SK-N-SH (cell line): ENCODE results near the gene CDKL2. TPM values are rescaled to one million over a fixed set of nuclear protein-coding genes. Genes with fewer than 3 reads are reported as not detected.

Experiments used
- CTCF ChIA-PET: fragments of 300-600, 350-600 bp; formaldehyde crosslinking; extraction: SDS; loops from one replicate; lab custom pipeline; 2021; lab: Yijun Ruan, JAX
- POLR2A ChIA-PET: fragments of 350-600 bp; sonication (Branson Sonifier 250); formaldehyde crosslinking; extraction: SDS; loops from one replicate; lab custom pipeline; 2020; ENCODE audit warnings: antibody characterized with exemption, inconsistent platforms; lab: Yijun Ruan, JAX
- DNase-seq: peaks from one replicate; pipeline ENCODE4 v3.0.0; 2012
- H2AFZ ChIP-seq: fragments of 200-600 bp; sonication (generic); 2 replicates; pipeline ENCODE4 v1.8.1; 2016; ENCODE audit warnings: antibody characterized with exemption, mild to moderate bottlenecking, low read depth
- H3F3A ChIP-seq: fragments of 200-600 bp; sonication (generic); replicated peaks from 2 replicates; pipeline ENCODE3; 2016; ENCODE audit warnings: antibody characterized with exemption, mild to moderate bottlenecking; ENCODE audit not compliant: insufficient read depth
- H3K27ac ChIP-seq, 2 experiments: fragments of 200-500 bp in 1 of 2; fragments of 200-600 bp in 1 of 2; sonication (Bioruptor generic) in 1 of 2; sonication (generic), shearing (Covaris generic) in 1 of 2; 2 replicates each; pipeline versions ENCODE4 v1.5.1 to v1.6.1; 2014 to 2016; ENCODE audit warnings: low read depth in 2 of 2, inconsistent platforms in 1 of 2, low read length in 1 of 2, mild to moderate bottlenecking in 1 of 2, mixed read lengths in 1 of 2
- H3K27me3 ChIP-seq: fragments of 200-600 bp; sonication (generic), shearing (Covaris generic); 2 replicates; pipeline ENCODE4 v1.6.1; 2016; ENCODE audit warnings: mixed run types; ENCODE audit not compliant: insufficient read depth
- H3K36me3 ChIP-seq, 2 experiments: fragments of 200-500 bp in 1 of 2; fragments of 200-600 bp in 1 of 2; sonication (Bioruptor generic) in 1 of 2; sonication (generic) in 1 of 2; replicated peaks in 1 of 2; 2 replicates each; pipeline versions ENCODE3 to v1.5.1; 2014 to 2016; ENCODE audit warnings: low read length in 1 of 2, mild to moderate bottlenecking in 1 of 2; ENCODE audit not compliant: insufficient read depth in 2 of 2, control insufficient read depth in 1 of 2
- H3K4me1 ChIP-seq, 2 experiments: fragments of 200-500 bp in 1 of 2; fragments of 200-600 bp in 1 of 2; sonication (Bioruptor generic) in 1 of 2; sonication (generic), shearing (Covaris generic) in 1 of 2; 2 replicates each; pipeline versions ENCODE4 v1.5.1 to v1.6.1; 2014 to 2016; ENCODE audit warnings: low read depth in 1 of 2, low read length in 1 of 2, mixed run types in 1 of 2; ENCODE audit not compliant: insufficient read depth in 2 of 2, control insufficient read depth in 1 of 2
- H3K4me2 ChIP-seq: fragments of 200-600 bp; sonication (generic), shearing (Covaris generic); 2 replicates; pipeline ENCODE4 v1.6.1; 2017; ENCODE audit warnings: mixed run types
- H3K4me3 ChIP-seq, 2 experiments: fragments of 200-500 bp in 1 of 2; fragments of 200-600 bp in 1 of 2; sonication (Bioruptor generic) in 1 of 2; sonication (generic), shearing (Covaris generic) in 1 of 2; 2 replicates each; pipeline versions ENCODE4 v1.5.1 to v1.8.1; 2014 to 2016; ENCODE audit warnings: low read depth in 2 of 2, inconsistent platforms in 1 of 2, low read length in 1 of 2, mild to moderate bottlenecking in 1 of 2, mixed read lengths in 1 of 2, moderate library complexity in 1 of 2
- H3K79me2 ChIP-seq: fragments of 200-600 bp; sonication (generic); 2 replicates; pipeline ENCODE4 v1.8.1; 2017; ENCODE audit warnings: mild to moderate bottlenecking; ENCODE audit not compliant: insufficient read depth
- H3K9ac ChIP-seq: fragments of 200-600 bp; sonication (generic); 2 replicates; pipeline ENCODE4 v1.6.1; 2017; ENCODE audit warnings: mixed run types
- H3K9me2 ChIP-seq: fragments of 200-600 bp; sonication (generic); 2 replicates; pipeline ENCODE4 v1.6.1; 2017; ENCODE audit warnings: mixed run types
- H3K9me3 ChIP-seq: fragments of 200-600 bp; sonication (generic); 2 replicates; pipeline ENCODE4 v1.6.1; 2017; ENCODE audit warnings: mixed run types, mild to moderate bottlenecking, moderate library complexity
- H4K20me1 ChIP-seq: fragments of 200-600 bp; sonication (generic); 2 replicates; pipeline ENCODE4 v1.6.1; 2017; ENCODE audit warnings: mild to moderate bottlenecking, mixed run types; ENCODE audit not compliant: insufficient read depth
- CHD2 ChIP-seq: fragments of 150-350 bp; IDR thresholded peaks from 2 replicates; pipeline ENCODE4 v1.6.1; 2018; ENCODE audit warnings: low read length; ENCODE audit not compliant: partially characterized antibody
- ELF1 ChIP-seq: IDR thresholded peaks from 2 replicates; pipeline ENCODE4 v1.4.0; 2012
- EP300 ChIP-seq, 2 experiments: IDR thresholded peaks; 2 replicates each; pipeline versions ENCODE4 v1.4.0 to v1.6.1; 2012; ENCODE audit warnings: borderline replicate concordance in 1 of 2, low read depth in 1 of 2, low read length in 1 of 2
- FOXJ3 ChIP-seq: sonication (generic); formaldehyde crosslinking; IDR thresholded peaks from 2 replicates; pipeline ENCODE4 v1.5.1; 2020; ENCODE audit warnings: mild to moderate bottlenecking, missing genetic modification reagents
- GABPA ChIP-seq: IDR thresholded peaks from 2 replicates; pipeline ENCODE4 v1.4.0; 2012; ENCODE audit warnings: low read depth, mild to moderate bottlenecking
- GATA2 ChIP-seq: sonication (generic); formaldehyde crosslinking; IDR thresholded peaks from 2 replicates; pipeline ENCODE4 v1.5.0; 2020; ENCODE audit warnings: mild to moderate bottlenecking, missing genetic modification reagents
- NFIC ChIP-seq: IDR thresholded peaks from 2 replicates; pipeline ENCODE4 v1.4.0; 2012; ENCODE audit warnings: borderline replicate concordance
- POLR2AphosphoS5 ChIP-seq: IDR thresholded peaks from 2 replicates; pipeline ENCODE4 v1.6.1; 2012; ENCODE audit warnings: low read depth, low read length
- RAD21 ChIP-seq: IDR thresholded peaks from 2 replicates; pipeline ENCODE4 v1.6.1; 2012; ENCODE audit warnings: mild to moderate bottlenecking, low read length
- RCOR1 ChIP-seq: fragments of 150-350 bp; IDR thresholded peaks from 2 replicates; pipeline ENCODE4 v1.6.1; 2017; ENCODE audit warnings: antibody characterized with exemption, low read length
- RFX5 ChIP-seq: IDR thresholded peaks from 2 replicates; pipeline ENCODE4 v1.6.1; 2012; ENCODE audit warnings: mild to moderate bottlenecking, improper control_type of control experiment, low read length
- YY1 ChIP-seq: IDR thresholded peaks from 2 replicates; pipeline ENCODE4 v1.4.0; 2012; ENCODE audit warnings: low read depth, mild to moderate bottlenecking
- WGBS: methylation state at CpG from one replicate; pipeline ENCODE4 v1.1.6; 2017; ENCODE audit warnings: low lambda C conversion rate; 5-methylcytosine and 5-hydroxymethylcytosine counted together
- polyA plus RNA-seq, 3 experiments: library from polyadenylated mRNA; depleted of rRNA; stranded (reverse); fragments of >200 nt; gene quantifications; 2 replicates each; pipeline ENCODE4 v1.2.3, GENCODE V29; 2012
- TF ChIP-seq, protein P1 (sequence below): IDR thresholded peaks from 2 replicates; pipeline ENCODE4 v1.4.0; 2012; ENCODE audit warnings: low read depth
- TF ChIP-seq, protein P2 (sequence below): fragments of 150-350 bp; IDR thresholded peaks from 2 replicates; pipeline ENCODE4 v1.6.1; 2016; ENCODE audit warnings: mild to moderate bottlenecking, low read depth, low read length
- TF ChIP-seq, protein P3 (sequence below): IDR thresholded peaks from 2 replicates; pipeline ENCODE4 v1.6.1; 2012; ENCODE audit warnings: mild to moderate bottlenecking, low read depth, low read length, moderate library complexity
- TF ChIP-seq, protein P4 (sequence below): IDR thresholded peaks from 2 replicates; pipeline ENCODE4 v1.4.0; 2012; ENCODE audit warnings: low read depth, borderline replicate concordance

Gene CDKL2
- polyA plus RNA-seq, 1 of the 3 experiments (the other 2 are of a cell fraction): 0.41 TPM

DNA sequence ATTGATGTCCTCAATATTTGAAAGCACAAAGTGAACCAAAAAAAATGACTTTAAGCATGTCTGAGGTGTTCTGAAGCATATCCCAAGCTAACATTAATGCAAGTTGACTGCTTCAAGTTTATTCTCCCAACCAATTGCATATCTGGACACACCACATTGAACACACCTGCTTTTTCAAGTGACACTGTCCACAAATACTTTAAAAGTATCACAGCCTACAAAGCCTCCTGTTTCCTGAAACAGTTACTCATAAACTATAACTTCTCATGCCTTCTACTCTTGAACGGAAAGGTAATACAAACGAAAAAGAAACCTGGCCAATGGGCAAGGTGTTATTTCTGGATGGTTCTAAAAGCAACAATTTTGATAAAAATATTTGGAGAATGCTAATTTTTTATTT, 1.1 kb downstream of the CDKL2 start:
- Histone ChIP-seq H3K36me3 (no peaks in the 10 kb centered on the region), H3K79me2 (no peaks in the 10 kb centered on the region), H3K9me2 (no peaks in the 10 kb centered on the region), H3K9ac (no peak overlapping the region), H3K4me2 (peak overlapping the region; percentile 91; the same call in 1 of the 2 replicates), H2AFZ (no peak overlapping the region), H3K27me3 (no peaks in the 10 kb centered on the region), H3F3A (peaks cover 11% of the 10 kb centered on the region), H3K9me3 (no peaks in the 10 kb centered on the region), H3K4me3 (no peak overlapping the region), H3K27ac (no peak overlapping the region), H4K20me1 (no peaks in the 10 kb centered on the region), H3K4me1 (peaks cover 0 to 5% of the 10 kb centered on the region in 2 experiments; a peak in 1 of 4 replicates)
- no peak for DNase-seq
- WGBS: 80% methylated on average over 2 of the region's 2 CpGs
- TF ChIP-seq, protein P1, sequence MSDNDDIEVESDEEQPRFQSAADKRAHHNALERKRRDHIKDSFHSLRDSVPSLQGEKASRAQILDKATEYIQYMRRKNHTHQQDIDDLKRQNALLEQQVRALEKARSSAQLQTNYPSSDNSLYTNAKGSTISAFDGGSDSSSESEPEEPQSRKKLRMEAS: no peak
- TF ChIP-seq NFIC: no peak
- TF ChIP-seq GABPA: no peak
- no peak for TF ChIP-seq RFX5
- TF ChIP-seq RCOR1: no peak
- no peak for TF ChIP-seq FOXJ3 (CRISPR knock-in tag)
- TF ChIP-seq, protein P2, sequence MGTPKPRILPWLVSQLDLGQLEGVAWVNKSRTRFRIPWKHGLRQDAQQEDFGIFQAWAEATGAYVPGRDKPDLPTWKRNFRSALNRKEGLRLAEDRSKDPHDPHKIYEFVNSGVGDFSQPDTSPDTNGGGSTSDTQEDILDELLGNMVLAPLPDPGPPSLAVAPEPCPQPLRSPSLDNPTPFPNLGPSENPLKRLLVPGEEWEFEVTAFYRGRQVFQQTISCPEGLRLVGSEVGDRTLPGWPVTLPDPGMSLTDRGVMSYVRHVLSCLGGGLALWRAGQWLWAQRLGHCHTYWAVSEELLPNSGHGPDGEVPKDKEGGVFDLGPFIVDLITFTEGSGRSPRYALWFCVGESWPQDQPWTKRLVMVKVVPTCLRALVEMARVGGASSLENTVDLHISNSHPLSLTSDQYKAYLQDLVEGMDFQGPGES: no peak
- TF ChIP-seq ELF1: no peak
- no peak for TF ChIP-seq CHD2
- no peak for TF ChIP-seq POLR2AphosphoS5
- TF ChIP-seq, protein P3, sequence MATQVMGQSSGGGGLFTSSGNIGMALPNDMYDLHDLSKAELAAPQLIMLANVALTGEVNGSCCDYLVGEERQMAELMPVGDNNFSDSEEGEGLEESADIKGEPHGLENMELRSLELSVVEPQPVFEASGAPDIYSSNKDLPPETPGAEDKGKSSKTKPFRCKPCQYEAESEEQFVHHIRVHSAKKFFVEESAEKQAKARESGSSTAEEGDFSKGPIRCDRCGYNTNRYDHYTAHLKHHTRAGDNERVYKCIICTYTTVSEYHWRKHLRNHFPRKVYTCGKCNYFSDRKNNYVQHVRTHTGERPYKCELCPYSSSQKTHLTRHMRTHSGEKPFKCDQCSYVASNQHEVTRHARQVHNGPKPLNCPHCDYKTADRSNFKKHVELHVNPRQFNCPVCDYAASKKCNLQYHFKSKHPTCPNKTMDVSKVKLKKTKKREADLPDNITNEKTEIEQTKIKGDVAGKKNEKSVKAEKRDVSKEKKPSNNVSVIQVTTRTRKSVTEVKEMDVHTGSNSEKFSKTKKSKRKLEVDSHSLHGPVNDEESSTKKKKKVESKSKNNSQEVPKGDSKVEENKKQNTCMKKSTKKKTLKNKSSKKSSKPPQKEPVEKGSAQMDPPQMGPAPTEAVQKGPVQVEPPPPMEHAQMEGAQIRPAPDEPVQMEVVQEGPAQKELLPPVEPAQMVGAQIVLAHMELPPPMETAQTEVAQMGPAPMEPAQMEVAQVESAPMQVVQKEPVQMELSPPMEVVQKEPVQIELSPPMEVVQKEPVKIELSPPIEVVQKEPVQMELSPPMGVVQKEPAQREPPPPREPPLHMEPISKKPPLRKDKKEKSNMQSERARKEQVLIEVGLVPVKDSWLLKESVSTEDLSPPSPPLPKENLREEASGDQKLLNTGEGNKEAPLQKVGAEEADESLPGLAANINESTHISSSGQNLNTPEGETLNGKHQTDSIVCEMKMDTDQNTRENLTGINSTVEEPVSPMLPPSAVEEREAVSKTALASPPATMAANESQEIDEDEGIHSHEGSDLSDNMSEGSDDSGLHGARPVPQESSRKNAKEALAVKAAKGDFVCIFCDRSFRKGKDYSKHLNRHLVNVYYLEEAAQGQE: no peak
- no peak for TF ChIP-seq YY1
- no peak for TF ChIP-seq EP300 (IDR thresholded peaks at IDR 0.05; ENCODE audit: borderline replicate concordance in 1 of 2, low read depth in 1 of 2, low read length in 1 of 2)
- TF ChIP-seq RAD21: no peak
- no peak for TF ChIP-seq GATA2 (CRISPR knock-in tag)
- TF ChIP-seq, protein P4, sequence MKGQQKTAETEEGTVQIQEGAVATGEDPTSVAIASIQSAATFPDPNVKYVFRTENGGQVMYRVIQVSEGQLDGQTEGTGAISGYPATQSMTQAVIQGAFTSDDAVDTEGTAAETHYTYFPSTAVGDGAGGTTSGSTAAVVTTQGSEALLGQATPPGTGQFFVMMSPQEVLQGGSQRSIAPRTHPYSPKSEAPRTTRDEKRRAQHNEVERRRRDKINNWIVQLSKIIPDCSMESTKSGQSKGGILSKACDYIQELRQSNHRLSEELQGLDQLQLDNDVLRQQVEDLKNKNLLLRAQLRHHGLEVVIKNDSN: no peak
- ChIA-PET CTCF (interaction anchor here (1.1 to 1.9 kb wide), 2 partner anchors 95 to 117 kb away, joined by 3 to 10 read pairs; partner anchors contain the start of gene USO1), POLR2A (no interaction called here)
